ENCODE data around the gene ATG7. TPM values are rescaled to one million over a fixed set of nuclear protein-coding genes. Genes with fewer than 3 reads are reported as not detected.
A peak's percentile ranks its signal among the peaks of the same experiment; 100 is the strongest.

ATG7 gene
- total RNA-seq (2014; rRNA removed; shearing (Covaris generic)) = 21.7 and 35.2 TPM in 2 replicates

- H3K36me3 ChIP-seq (replicated peaks; ENCODE audit: control insufficient read depth, insufficient read depth, low read length) = no peaks in the 10 kb centered on the region
- peak; percentile 98 for DNase-seq
- H3K27me3 ChIP-seq (ENCODE audit: control insufficient read depth, insufficient read depth, low read length) = no peaks in the 10 kb centered on the region
- H3K4me3 ChIP-seq (ENCODE audit: insufficient read depth, low read depth, low read length) = peak within 1 kb of the TSS; percentile 97
Observed at GRCh38 chr3:11271986-11272904, at the start of gene ATG7. Gene ATG7, plus strand, starts transcription at chr3:11272397. Its CDS starts 26,299 bp downstream, at chr3:11298696.

- no peaks in the 10 kb centered on the region for H3K36me3 ChIP-seq (replicated peaks; ENCODE audit: control insufficient read depth, insufficient read depth, low read length)
- DNase-seq = no peak
- H3K4me3 ChIP-seq (ENCODE audit: insufficient read depth, low read depth, low read length) = no peak overlapping the region
- no peaks in the 10 kb centered on the region for H3K27me3 ChIP-seq (ENCODE audit: control insufficient read depth, insufficient read depth, low read length)
Observed at GRCh38 chr3:11224010-11224409, 48.2 kb upstream of the ATG7 start.

DNA sequence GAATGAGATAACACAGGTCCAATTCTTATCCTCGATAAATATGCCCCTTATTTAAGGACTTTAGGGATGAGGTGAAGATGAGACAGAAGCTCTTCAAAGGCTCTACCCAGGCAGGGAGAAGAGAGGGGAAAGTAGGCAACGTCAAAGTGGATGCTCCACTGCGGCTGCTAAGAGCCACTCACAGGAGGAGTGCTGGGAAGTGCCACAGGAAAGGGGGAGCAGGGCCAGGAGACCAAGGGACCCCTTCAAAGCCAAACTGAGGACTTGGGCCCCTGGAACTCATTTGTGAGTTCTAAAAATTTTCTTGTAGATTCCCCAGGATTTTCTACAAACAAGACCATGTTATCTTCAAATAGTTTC is 47.3 kb upstream of the ATG7 start:
- Histone ChIP-seq H3K4me3 (ENCODE audit: insufficient read depth, low read depth, low read length) (no peak overlapping the region), H3K27me3 (ENCODE audit: control insufficient read depth, insufficient read depth, low read length) (no peaks in the 10 kb centered on the region), H3K36me3 (replicated peaks; ENCODE audit: control insufficient read depth, insufficient read depth, low read length) (no peaks in the 10 kb centered on the region)
- no peak for DNase-seq

- H3K4me3 ChIP-seq (ENCODE audit: insufficient read depth, low read depth, low read length) = no peak overlapping the region
- DNase-seq = no peak
- H3K36me3 ChIP-seq (replicated peaks; ENCODE audit: control insufficient read depth, insufficient read depth, low read length) = no peaks in the 10 kb centered on the region
- H3K27me3 ChIP-seq (ENCODE audit: control insufficient read depth, insufficient read depth, low read length) = no peaks in the 10 kb centered on the region
Observed at GRCh38 chr3:11226042-11226370, 46.2 kb upstream of the ATG7 start.

- Histone ChIP-seq H3K36me3 (replicated peaks; ENCODE audit: control insufficient read depth, insufficient read depth, low read length) (no peaks in the 10 kb centered on the region), H3K4me3 (ENCODE audit: insufficient read depth, low read depth, low read length) (no peak overlapping the region), H3K27me3 (ENCODE audit: control insufficient read depth, insufficient read depth, low read length) (no peaks in the 10 kb centered on the region)
- DNase-seq = no peak
Observed at GRCh38 chr3:11228041-11228440, 44.2 kb upstream of the ATG7 start.

DNA sequence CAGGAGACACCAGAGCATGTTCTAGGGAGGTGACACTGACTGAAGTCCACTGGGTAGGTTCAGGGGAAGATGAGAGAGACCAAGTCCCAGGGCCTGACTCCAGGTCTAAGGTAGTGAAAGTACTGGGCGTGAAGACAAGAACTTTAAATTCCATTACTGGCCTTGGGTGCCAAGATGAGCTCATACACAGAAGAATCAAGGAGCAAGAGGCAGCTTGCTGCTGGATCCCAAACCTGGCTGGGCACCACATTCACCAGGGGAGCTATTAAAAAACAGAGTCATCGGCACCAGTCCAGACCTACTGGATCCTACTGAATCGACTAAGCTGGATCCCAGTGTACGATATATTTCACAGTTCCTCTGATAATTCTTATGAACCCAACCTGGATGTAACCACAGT is 42.1 kb upstream of the ATG7 start:
- no peak for DNase-seq
- no peaks in the 10 kb centered on the region for H3K27me3 ChIP-seq (ENCODE audit: control insufficient read depth, insufficient read depth, low read length)
- no peaks in the 10 kb centered on the region for H3K36me3 ChIP-seq (replicated peaks; ENCODE audit: control insufficient read depth, insufficient read depth, low read length)
- H3K4me3 ChIP-seq (ENCODE audit: insufficient read depth, low read depth, low read length) = no peak overlapping the region

GRCh38 chr3:11230832-11231231 is 41.4 kb upstream of the ATG7 start:
- no peak for DNase-seq
- no peaks in the 10 kb centered on the region for H3K36me3 ChIP-seq (replicated peaks; ENCODE audit: control insufficient read depth, insufficient read depth, low read length)
- no peaks in the 10 kb centered on the region for H3K27me3 ChIP-seq (ENCODE audit: control insufficient read depth, insufficient read depth, low read length)
- H3K4me3 ChIP-seq (ENCODE audit: insufficient read depth, low read depth, low read length) = no peak overlapping the region

DNA sequence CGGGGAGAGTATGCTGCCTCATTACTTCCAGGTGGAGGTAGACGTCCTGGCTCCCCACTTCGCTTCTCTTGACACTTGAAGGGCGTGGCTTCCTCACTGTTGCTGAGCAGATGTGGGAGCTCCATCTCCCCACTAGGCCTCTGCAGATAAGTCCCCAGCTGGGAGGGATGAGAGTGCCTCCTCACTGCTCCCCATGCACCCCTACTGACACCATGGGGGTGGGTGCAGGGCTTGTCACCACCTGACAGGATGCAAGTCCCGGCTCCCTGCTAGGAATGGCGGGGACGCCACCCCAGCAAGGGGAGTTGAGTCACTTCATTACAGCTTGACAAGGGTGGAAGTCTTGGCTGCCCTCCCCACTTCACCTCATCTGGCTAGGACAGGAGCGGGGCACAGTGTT is 36.8 kb upstream of the ATG7 start:
- Histone ChIP-seq H3K27me3 (ENCODE audit: control insufficient read depth, insufficient read depth, low read length) (no peaks in the 10 kb centered on the region), H3K36me3 (replicated peaks; ENCODE audit: control insufficient read depth, insufficient read depth, low read length) (no peaks in the 10 kb centered on the region), H3K4me3 (ENCODE audit: insufficient read depth, low read depth, low read length) (no peak overlapping the region)
- no peak for DNase-seq

DNA sequence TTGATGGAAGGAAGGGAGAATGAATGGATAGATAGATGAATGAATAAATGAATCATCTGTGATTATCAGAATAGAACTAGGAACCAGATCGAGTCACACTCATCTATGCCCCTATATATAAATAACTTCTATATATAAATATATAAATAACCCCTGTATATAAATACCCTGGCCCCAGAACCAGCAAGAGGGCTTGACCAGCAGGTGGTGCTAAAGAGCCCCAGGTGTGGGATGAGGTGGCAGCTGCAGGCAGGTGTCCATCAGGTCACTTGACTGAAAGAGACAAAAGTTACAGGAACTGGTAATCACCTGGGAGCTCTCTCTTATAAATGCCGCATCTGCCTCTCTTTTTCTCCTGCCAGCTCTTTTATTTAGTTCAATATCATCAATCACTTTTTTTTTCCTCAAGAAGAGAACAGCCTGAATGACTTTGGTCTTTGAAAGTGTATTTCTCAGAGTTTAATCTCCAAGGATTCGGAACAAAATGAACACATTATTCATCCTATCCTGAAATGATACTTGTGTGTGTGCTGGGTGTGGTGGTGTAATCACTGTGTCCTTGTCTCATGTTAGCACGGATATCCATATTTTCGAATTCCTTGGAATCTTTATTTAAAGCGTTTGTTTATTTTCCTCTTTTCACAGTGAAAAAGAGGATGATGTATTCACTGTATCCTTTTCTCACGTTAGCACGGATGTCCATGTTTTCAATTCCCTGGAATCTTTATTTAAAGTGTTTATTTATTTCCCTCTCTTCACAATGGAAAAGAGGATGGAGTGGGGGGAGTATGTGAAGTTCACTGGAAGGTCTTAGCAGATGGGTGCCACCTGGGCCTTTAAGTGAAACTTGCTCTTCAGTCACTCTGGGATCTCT is 35.4 kb upstream of the ATG7 start:
- no peaks in the 10 kb centered on the region for H3K27me3 ChIP-seq (ENCODE audit: control insufficient read depth, insufficient read depth, low read length)
- H3K36me3 ChIP-seq (replicated peaks; ENCODE audit: control insufficient read depth, insufficient read depth, low read length) = no peaks in the 10 kb centered on the region
- peak; percentile 87 for DNase-seq
- H3K4me3 ChIP-seq (ENCODE audit: insufficient read depth, low read depth, low read length) = no peak overlapping the region

DNA sequence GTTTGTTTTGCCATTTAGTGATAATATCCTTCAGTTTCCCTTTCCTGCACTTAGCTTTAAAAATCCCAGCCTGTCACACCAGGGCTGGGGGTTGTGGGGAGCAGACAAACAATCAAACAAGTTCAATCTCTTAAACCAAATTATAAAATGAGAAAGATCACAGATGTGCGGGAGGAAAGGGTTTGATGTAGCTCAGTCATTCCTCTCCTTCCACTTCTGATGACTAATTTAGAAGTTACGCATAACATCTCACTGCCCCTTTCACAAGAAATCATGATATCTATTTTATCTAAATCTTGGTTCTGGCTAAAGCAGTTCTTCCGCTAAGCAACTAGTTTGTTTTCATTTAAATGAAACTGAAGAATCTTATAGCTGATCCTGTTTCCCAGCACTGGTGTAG is 34.1 kb upstream of the ATG7 start:
- Histone ChIP-seq H3K36me3 (replicated peaks; ENCODE audit: control insufficient read depth, insufficient read depth, low read length) (no peaks in the 10 kb centered on the region), H3K27me3 (ENCODE audit: control insufficient read depth, insufficient read depth, low read length) (no peaks in the 10 kb centered on the region), H3K4me3 (ENCODE audit: insufficient read depth, low read depth, low read length) (no peak overlapping the region)
- DNase-seq = no peak

- DNase-seq = no peak
- Histone ChIP-seq H3K36me3 (replicated peaks; ENCODE audit: control insufficient read depth, insufficient read depth, low read length) (no peaks in the 10 kb centered on the region), H3K27me3 (ENCODE audit: control insufficient read depth, insufficient read depth, low read length) (no peaks in the 10 kb centered on the region), H3K4me3 (ENCODE audit: insufficient read depth, low read depth, low read length) (no peak overlapping the region)
Observed at GRCh38 chr3:11238880-11239279, 33.3 kb upstream of the ATG7 start.

DNA sequence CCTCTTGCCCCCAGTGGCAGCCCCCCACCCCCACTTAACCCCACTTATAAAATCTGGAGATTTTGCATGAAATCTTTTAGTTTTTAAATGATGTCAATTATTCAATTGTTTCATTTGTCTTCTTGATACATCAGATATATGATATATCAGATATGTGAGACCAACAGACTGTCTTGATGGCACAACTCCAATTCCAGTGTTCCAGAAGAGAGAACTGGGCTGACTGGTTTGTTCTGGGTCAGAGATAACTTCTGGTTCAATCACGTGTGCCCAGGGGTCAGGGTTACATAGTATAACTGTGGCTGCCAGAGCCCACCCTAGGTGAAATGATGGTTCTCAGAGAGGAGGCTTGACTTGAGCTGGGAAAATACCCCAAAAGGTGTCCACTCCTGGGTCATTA is 32.4 kb upstream of the ATG7 start:
- Histone ChIP-seq H3K4me3 (ENCODE audit: insufficient read depth, low read depth, low read length) (no peak overlapping the region), H3K27me3 (ENCODE audit: control insufficient read depth, insufficient read depth, low read length) (no peaks in the 10 kb centered on the region), H3K36me3 (replicated peaks; ENCODE audit: control insufficient read depth, insufficient read depth, low read length) (no peaks in the 10 kb centered on the region)
- no peak for DNase-seq

DNA sequence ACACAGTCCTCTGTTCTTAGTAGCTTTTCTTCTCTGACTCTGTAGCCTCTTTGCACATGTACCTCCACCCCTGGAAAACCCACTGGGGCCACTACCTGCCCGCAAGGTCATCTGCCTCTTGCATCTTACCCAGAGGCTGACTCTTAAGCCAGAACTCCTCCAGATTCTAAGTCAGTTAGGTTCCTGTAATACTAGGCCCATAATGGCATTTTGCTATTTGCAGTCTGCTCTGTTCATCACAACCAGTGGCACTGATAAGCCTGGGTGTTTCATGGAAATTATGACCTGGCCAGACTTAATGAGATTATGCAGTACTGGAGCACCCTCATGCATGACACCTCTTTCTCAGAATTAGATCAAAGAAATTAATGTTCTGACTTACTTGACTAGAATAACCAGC is 31.7 kb upstream of the ATG7 start:
- H3K36me3 ChIP-seq (replicated peaks; ENCODE audit: control insufficient read depth, insufficient read depth, low read length) = no peaks in the 10 kb centered on the region
- DNase-seq = no peak
- no peak overlapping the region for H3K4me3 ChIP-seq (ENCODE audit: insufficient read depth, low read depth, low read length)
- H3K27me3 ChIP-seq (ENCODE audit: control insufficient read depth, insufficient read depth, low read length) = no peaks in the 10 kb centered on the region

DNA sequence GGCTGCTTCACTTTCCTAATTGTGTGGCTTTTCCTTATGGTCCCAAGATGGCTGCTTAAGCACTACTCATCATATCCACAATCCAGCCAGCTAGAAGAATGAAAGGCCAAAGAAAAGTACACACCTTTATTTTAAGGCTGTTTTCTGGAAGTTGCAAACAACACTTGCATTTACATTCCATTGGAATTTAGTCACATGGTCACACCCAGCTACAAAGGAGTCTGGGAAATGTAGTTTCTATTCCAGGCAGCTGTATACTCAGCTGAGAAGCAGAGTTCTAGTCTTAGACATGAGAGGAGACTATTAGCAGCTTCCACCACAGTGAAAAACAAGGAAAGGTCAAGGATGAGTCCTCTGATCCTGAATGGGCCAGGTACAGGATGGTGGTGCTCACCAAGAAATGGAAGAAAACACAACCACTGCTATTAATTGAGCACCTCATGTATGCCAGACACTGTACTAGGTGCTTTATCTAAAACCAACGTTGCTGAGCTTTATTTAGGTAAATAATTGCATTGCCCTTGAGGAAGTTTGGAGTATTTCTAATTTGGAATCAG is 28.0 kb upstream of the ATG7 start:
- no peaks in the 10 kb centered on the region for H3K27me3 ChIP-seq (ENCODE audit: control insufficient read depth, insufficient read depth, low read length)
- H3K36me3 ChIP-seq (replicated peaks; ENCODE audit: control insufficient read depth, insufficient read depth, low read length) = no peaks in the 10 kb centered on the region
- no peak for DNase-seq
- no peak overlapping the region for H3K4me3 ChIP-seq (ENCODE audit: insufficient read depth, low read depth, low read length)

- H3K4me3 ChIP-seq (ENCODE audit: insufficient read depth, low read depth, low read length) = no peak overlapping the region
- no peaks in the 10 kb centered on the region for H3K27me3 ChIP-seq (ENCODE audit: control insufficient read depth, insufficient read depth, low read length)
- no peak for DNase-seq
- no peaks in the 10 kb centered on the region for H3K36me3 ChIP-seq (replicated peaks; ENCODE audit: control insufficient read depth, insufficient read depth, low read length)
Observed at GRCh38 chr3:11245276-11245675, 26.9 kb upstream of the ATG7 start.

Measured in H7 (cell line).